Natural killer cell (primary cell): Measurements from ENCODE around the gene TENM4. TPM values are rescaled to one million over a fixed set of nuclear protein-coding genes. Genes with fewer than 3 reads are reported as not detected.

ENCODE experiments used
- ATAC-seq, 3 donors: fragments of 150-1000 bp in 2 of 3; fragments of 200-7000 bp in 1 of 3; cut with Tn5 transposase; 1 replicate in 1 of 3; 2 replicates in 2 of 3; pipeline ENCODE4 v1.10.0; 2021; ENCODE audit warnings: mild to moderate bottlenecking in 2 of 3, moderate library complexity in 2 of 3
- DNase-seq, 2 donors: peaks; one replicate each; pipeline versions ENCODE4 v3.0.0 to v3.0.0-alpha.2; 2013 to 2021; ENCODE audit warnings: mixed read lengths in 1 of 2
- H3K27ac ChIP-seq: one replicate; pipeline ENCODE4 v1.5.1; 2013; ENCODE audit warnings: mild to moderate bottlenecking, low read length
- H3K27me3 ChIP-seq: one replicate; pipeline ENCODE4 v1.6.1; 2013; ENCODE audit warnings: low read length; ENCODE audit not compliant: control insufficient read depth, insufficient read depth
- H3K36me3 ChIP-seq: one replicate; pipeline ENCODE4 v1.6.1; 2013; ENCODE audit warnings: low read length; ENCODE audit not compliant: control insufficient read depth, insufficient read depth
- H3K4me1 ChIP-seq: one replicate; pipeline ENCODE4 v1.6.1; 2013; ENCODE audit warnings: low read length; ENCODE audit not compliant: control insufficient read depth, insufficient read depth
- H3K4me3 ChIP-seq: one replicate; pipeline ENCODE4 v1.5.1; 2013; ENCODE audit warnings: low read length
- H3K9me3 ChIP-seq: one replicate; pipeline ENCODE4 v1.6.1; 2013; ENCODE audit warnings: low read length; ENCODE audit not compliant: control insufficient read depth, insufficient read depth
- H3K27ac Mint-ChIP-seq, 2 donors: one replicate each; pipeline ENCODE4 v1.8.0; 2022; ENCODE audit warnings: mild to moderate bottlenecking in 2 of 2, mixed read lengths in 2 of 2, moderate library complexity in 1 of 2
- H3K27me3 Mint-ChIP-seq, 2 donors: one replicate each; pipeline ENCODE4 v1.8.0; 2022; ENCODE audit warnings: low read depth in 2 of 2, mixed read lengths in 2 of 2
- H3K36me3 Mint-ChIP-seq: one replicate; pipeline ENCODE4 v1.8.0; 2022; ENCODE audit warnings: mixed read lengths
- H3K4me1 Mint-ChIP-seq, 2 donors: one replicate each; pipeline ENCODE4 v1.8.0; 2022; ENCODE audit warnings: mixed read lengths in 2 of 2
- H3K4me3 Mint-ChIP-seq: one replicate; pipeline ENCODE4 v1.8.0; 2022; ENCODE audit warnings: mild to moderate bottlenecking, moderate library complexity, mixed read lengths
- H3K9me3 Mint-ChIP-seq, 2 donors: one replicate each; pipeline ENCODE4 v1.8.0; 2022; ENCODE audit warnings: mixed read lengths in 2 of 2
- CTCF ChIP-seq: fragments of 200-600 bp; IDR thresholded peaks from one replicate; pipeline ENCODE4 v1.8.0; 2022; ENCODE audit warnings: antibody characterized with exemption
- WGBS: methylation state at CpG from one replicate; pipeline ENCODE4 v1.1.7; 2013; ENCODE audit warnings: missing lambda C conversion rate; ENCODE audit not compliant: insufficient coverage; 5-methylcytosine and 5-hydroxymethylcytosine counted together
- intact Hi-C: fragments of 100-400 bp; cut with micrococcal nuclease; formaldehyde crosslinking; loops from one replicate; pipeline ENCODE4 v1.14.2; 2022
- total RNA-seq, 4 donors: library from RNA; stranded (reverse); fragments of 120-200 nt in 1 of 4; gene quantifications; one replicate each; pipeline versions ENCODE4 v1.2.3 to v1.2.4, GENCODE V29; 2013 to 2022

TENM4 gene
- total RNA-seq, 3 donors from 2014 or later (not counting 1 experiment from before 2014, with no cell fraction given) = 0.63 to 0.75 TPM; not detected in 1

- Histone ChIP-seq H3K4me1 (no peaks in the 10 kb centered on the region), H3K9me3 (no peaks in the 10 kb centered on the region), H3K27me3 (no peaks in the 10 kb centered on the region), H3K36me3 (no peaks in the 10 kb centered on the region), H3K27ac (no peak overlapping the region), H3K4me3 (no peak overlapping the region)
- Mint-ChIP-seq H3K4me1 (no peaks in the 10 kb centered on the region), H3K36me3 (no peaks in the 10 kb centered on the region), H3K27ac (no peak overlapping the region), H3K27me3 (peaks cover 0 to 9% of the 10 kb centered on the region in 2 donors), H3K4me3 (no peak overlapping the region), H3K9me3 (no peaks in the 10 kb centered on the region)
- no peak for DNase-seq
- 63% methylated on average over 1 of the region's 1 CpG for WGBS
- TF ChIP-seq CTCF = no peak
- no peak for ATAC-seq
- intact Hi-C loops = no loop called here
These were observed 702.9 kb downstream of the TENM4 start for GRCh38 chr11:78737891-78738290.

GRCh38 chr11:78737301-78737700 is 703.5 kb downstream of the TENM4 start:
- intact Hi-C loops = no loop called here
- TF ChIP-seq CTCF = no peak
- ATAC-seq (no peak), DNase-seq (no peak)
- H3K4me1 Mint-ChIP-seq = no peaks in the 10 kb centered on the region
- no peaks in the 10 kb centered on the region for H3K9me3 Mint-ChIP-seq
- Histone ChIP-seq H3K9me3 (no peaks in the 10 kb centered on the region), H3K27me3 (no peaks in the 10 kb centered on the region), H3K27ac (no peak overlapping the region), H3K36me3 (no peaks in the 10 kb centered on the region), H3K4me1 (no peaks in the 10 kb centered on the region), H3K4me3 (no peak overlapping the region)
- H3K27me3 Mint-ChIP-seq = peaks cover 0 to 6% of the 10 kb centered on the region in 2 donors
- H3K36me3 Mint-ChIP-seq = no peaks in the 10 kb centered on the region
- 88% methylated on average over 3 of the region's 3 CpGs for WGBS
- no peak overlapping the region for H3K27ac Mint-ChIP-seq
- no peak overlapping the region for H3K4me3 Mint-ChIP-seq

- DNase-seq (no peak), ATAC-seq (no peak)
- intact Hi-C loops = no loop called here
- H3K4me3 ChIP-seq = no peak overlapping the region
- TF ChIP-seq CTCF = no peak
- no peaks in the 10 kb centered on the region for H3K36me3 ChIP-seq
- no peaks in the 10 kb centered on the region for H3K4me1 ChIP-seq
- H3K4me3 Mint-ChIP-seq = no peak overlapping the region
- no peaks in the 10 kb centered on the region for H3K4me1 Mint-ChIP-seq
- H3K9me3 Mint-ChIP-seq = no peaks in the 10 kb centered on the region
- no peaks in the 10 kb centered on the region for H3K9me3 ChIP-seq
- H3K27ac ChIP-seq = no peak overlapping the region
- H3K27ac Mint-ChIP-seq = no peak overlapping the region
- H3K27me3 Mint-ChIP-seq = peaks cover 0 to 3% of the 10 kb centered on the region in 2 donors
- no peaks in the 10 kb centered on the region for H3K36me3 Mint-ChIP-seq
- H3K27me3 ChIP-seq = no peaks in the 10 kb centered on the region
These were observed 705.1 kb downstream of the TENM4 start for GRCh38 chr11:78735711-78736110.

DNA sequence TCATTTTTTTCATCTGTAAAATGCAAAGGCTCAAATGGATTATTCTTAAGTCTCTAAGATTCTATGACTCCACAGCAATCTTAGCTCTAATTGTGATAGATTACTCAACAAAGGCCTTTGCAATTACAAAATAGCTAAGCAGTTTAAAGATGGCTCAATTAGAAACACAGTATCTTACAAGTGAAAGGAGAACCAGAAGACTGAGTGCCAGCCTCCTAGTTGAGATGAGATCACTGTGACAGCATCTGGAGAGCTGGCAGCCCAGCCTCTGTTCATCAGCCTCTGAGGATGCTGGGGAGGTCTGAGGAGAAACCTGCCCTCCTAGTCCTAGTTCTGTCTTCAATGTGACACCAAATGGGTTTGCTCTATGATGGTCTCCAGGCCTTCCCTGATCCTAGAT is 707.8 kb downstream of the TENM4 start:
- Mint-ChIP-seq H3K4me3 (no peak overlapping the region), H3K36me3 (no peaks in the 10 kb centered on the region), H3K9me3 (no peaks in the 10 kb centered on the region)

More for the DNA sequence above, 707.8 kb downstream of the TENM4 start:
- ATAC-seq (no peak), DNase-seq (no peak)
- Histone ChIP-seq H3K27me3 (no peaks in the 10 kb centered on the region), H3K4me1 (no peaks in the 10 kb centered on the region), H3K36me3 (no peaks in the 10 kb centered on the region), H3K9me3 (no peaks in the 10 kb centered on the region), H3K27ac (no peak overlapping the region), H3K4me3 (no peak overlapping the region)
- Mint-ChIP-seq H3K4me1 (no peaks in the 10 kb centered on the region), H3K27ac (no peak overlapping the region), H3K27me3 (peaks cover 3 to 5% of the 10 kb centered on the region in 2 donors)
- no peak for TF ChIP-seq CTCF
- intact Hi-C loops = no loop called here
